Measurements from ENCODE around the gene SBNO2. TPM values are rescaled to one million over a fixed set of nuclear protein-coding genes. Genes with fewer than 3 reads are reported as not detected.

The SBNO2 gene
- total RNA-seq, 1 experiment from 2014 or later: 51.8 TPM

DNA sequence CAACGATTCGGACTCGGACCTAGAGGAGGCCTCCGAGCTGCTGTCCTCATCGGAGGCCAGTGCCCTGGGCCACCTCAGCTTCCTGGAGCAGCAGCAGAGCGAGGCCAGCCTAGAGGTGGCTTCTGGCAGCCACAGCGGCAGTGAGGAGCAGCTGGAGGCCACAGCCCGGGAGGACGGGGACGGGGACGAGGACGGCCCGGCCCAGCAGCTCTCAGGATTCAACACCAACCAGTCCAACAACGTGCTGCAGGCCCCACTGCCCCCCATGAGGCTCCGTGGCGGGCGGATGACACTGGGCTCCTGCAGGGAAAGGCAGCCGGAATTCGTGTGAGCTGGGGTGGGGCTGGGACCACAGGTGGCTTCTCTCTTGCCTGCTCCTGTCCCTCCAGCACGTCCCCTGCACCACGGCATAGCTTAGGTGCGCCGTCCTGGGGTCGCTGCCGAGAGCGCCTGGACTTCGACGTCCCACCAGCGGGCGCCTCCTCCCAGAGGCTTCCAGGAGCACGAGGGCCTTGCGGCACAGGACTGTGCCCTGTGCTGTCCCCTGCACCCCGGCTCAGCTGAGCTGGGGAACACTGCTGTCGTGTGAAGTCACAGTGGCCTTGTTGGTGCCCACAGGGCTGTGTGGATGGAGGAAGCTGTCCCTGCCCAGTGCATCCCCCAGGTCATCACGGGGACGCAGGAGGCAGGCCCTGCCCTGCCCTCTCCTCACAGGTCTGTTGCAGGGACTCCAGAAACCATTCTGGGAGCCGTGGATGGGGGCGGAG, 88.2 kb downstream of the SBNO2 start:
- DNase-seq (ENCODE audit: low spot score): no peak
- Histone ChIP-seq H3K4me1 (ENCODE audit: insufficient read depth, low read length, poor library complexity, severe bottlenecking) (peaks cover 11% of the 10 kb centered on the region), H3K27me3 (replicated peaks; ENCODE audit: insufficient read depth, low read depth, low read length, poor library complexity) (no peaks in the 10 kb centered on the region), H3K36me3 (ENCODE audit: insufficient read depth, low read length, poor library complexity, severe bottlenecking) (peaks cover 26% of the 10 kb centered on the region), H3K9me3 (ENCODE audit: low read depth, low read length, poor library complexity, severe bottlenecking) (no peaks in the 10 kb centered on the region), H3K27ac (ENCODE audit: low read depth, low read length, poor library complexity, severe bottlenecking) (no peak overlapping the region), H3K4me3 (ENCODE audit: low read depth, low read length, poor library complexity, severe bottlenecking) (no peak overlapping the region)
- no peak for TF ChIP-seq EZH2 (IDR thresholded peaks at IDR 0.05; ENCODE audit: borderline replicate concordance, low read depth, low read length, poor library complexity, severe bottlenecking)
- TF ChIP-seq, protein P1, sequence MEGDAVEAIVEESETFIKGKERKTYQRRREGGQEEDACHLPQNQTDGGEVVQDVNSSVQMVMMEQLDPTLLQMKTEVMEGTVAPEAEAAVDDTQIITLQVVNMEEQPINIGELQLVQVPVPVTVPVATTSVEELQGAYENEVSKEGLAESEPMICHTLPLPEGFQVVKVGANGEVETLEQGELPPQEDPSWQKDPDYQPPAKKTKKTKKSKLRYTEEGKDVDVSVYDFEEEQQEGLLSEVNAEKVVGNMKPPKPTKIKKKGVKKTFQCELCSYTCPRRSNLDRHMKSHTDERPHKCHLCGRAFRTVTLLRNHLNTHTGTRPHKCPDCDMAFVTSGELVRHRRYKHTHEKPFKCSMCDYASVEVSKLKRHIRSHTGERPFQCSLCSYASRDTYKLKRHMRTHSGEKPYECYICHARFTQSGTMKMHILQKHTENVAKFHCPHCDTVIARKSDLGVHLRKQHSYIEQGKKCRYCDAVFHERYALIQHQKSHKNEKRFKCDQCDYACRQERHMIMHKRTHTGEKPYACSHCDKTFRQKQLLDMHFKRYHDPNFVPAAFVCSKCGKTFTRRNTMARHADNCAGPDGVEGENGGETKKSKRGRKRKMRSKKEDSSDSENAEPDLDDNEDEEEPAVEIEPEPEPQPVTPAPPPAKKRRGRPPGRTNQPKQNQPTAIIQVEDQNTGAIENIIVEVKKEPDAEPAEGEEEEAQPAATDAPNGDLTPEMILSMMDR (conservative IDR thresholded peaks at IDR 0.05; ENCODE audit: low read depth, low read length): no peak
- ChIA-PET CTCF (interaction anchor here (0.6 kb wide), 2 partner anchors 108 to 154 kb away, joined by 3 to 7 read pairs; no protein-coding TSS in a partner anchor), POLR2A (ENCODE audit: low non-redundant PET) (interaction anchor here (0.7 kb wide), 1 partner anchor 171 kb away, joined by 7 read pairs; no protein-coding TSS in a partner anchor)
- BruUV-seq (replicated peaks): no TSS peak
- intact Hi-C loops (cut with micrococcal nuclease; ENCODE audit: unreplicated experiment): no loop called here

DNA sequence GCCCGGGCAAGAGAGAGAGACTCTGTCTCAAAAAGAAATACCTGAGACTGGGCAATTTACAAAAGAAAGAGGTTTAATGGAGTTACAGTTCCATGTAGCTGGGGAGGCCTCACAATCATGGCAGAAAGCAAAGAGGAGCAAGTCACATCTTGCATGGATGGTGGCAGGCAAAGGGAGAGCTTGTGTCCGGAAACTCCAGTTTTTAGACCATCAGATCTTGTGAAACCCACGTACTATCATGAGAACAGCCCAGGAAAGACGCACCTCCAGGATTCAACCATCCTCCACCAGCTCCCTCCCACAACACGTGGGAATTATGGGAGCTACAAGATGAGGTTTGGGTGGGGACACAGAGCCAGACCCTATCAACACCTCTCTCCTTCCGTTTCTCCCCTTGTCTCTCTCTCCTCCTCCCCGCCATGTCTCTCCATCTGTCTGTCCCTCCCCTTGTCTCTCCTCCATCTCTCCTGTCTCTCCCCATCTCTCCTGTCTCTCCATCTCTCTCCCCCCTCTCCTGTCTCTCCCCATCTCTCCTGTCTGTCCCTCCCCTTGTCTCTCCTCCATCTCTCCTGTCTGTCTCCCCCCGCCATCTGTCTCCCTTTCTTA, 88.9 kb downstream of the SBNO2 start:
- ChIA-PET CTCF (no interaction called here), POLR2A (ENCODE audit: low non-redundant PET) (interaction anchor here (0.6 to 0.7 kb wide), 2 partner anchors 87 to 172 kb away, joined by 5 to 7 read pairs; no protein-coding TSS in a partner anchor)
- TF ChIP-seq EZH2 (IDR thresholded peaks at IDR 0.05; ENCODE audit: borderline replicate concordance, low read depth, low read length, poor library complexity, severe bottlenecking): no peak
- TF ChIP-seq, protein P1 (conservative IDR thresholded peaks at IDR 0.05; ENCODE audit: low read depth, low read length): no peak
- H3K4me1 ChIP-seq (ENCODE audit: insufficient read depth, low read length, poor library complexity, severe bottlenecking): peaks cover 11% of the 10 kb centered on the region
- H3K36me3 ChIP-seq (ENCODE audit: insufficient read depth, low read length, poor library complexity, severe bottlenecking): peaks cover 23% of the 10 kb centered on the region
- H3K4me3 ChIP-seq (ENCODE audit: low read depth, low read length, poor library complexity, severe bottlenecking): no peak overlapping the region
- H3K27ac ChIP-seq (ENCODE audit: low read depth, low read length, poor library complexity, severe bottlenecking): no peak overlapping the region
- no peaks in the 10 kb centered on the region for H3K9me3 ChIP-seq (ENCODE audit: low read depth, low read length, poor library complexity, severe bottlenecking)
- intact Hi-C loops (cut with micrococcal nuclease; ENCODE audit: unreplicated experiment): no loop called here
- no peak for DNase-seq (ENCODE audit: low spot score)
- BruUV-seq (replicated peaks): no TSS peak
- H3K27me3 ChIP-seq (replicated peaks; ENCODE audit: insufficient read depth, low read depth, low read length, poor library complexity): no peaks in the 10 kb centered on the region

DNA sequence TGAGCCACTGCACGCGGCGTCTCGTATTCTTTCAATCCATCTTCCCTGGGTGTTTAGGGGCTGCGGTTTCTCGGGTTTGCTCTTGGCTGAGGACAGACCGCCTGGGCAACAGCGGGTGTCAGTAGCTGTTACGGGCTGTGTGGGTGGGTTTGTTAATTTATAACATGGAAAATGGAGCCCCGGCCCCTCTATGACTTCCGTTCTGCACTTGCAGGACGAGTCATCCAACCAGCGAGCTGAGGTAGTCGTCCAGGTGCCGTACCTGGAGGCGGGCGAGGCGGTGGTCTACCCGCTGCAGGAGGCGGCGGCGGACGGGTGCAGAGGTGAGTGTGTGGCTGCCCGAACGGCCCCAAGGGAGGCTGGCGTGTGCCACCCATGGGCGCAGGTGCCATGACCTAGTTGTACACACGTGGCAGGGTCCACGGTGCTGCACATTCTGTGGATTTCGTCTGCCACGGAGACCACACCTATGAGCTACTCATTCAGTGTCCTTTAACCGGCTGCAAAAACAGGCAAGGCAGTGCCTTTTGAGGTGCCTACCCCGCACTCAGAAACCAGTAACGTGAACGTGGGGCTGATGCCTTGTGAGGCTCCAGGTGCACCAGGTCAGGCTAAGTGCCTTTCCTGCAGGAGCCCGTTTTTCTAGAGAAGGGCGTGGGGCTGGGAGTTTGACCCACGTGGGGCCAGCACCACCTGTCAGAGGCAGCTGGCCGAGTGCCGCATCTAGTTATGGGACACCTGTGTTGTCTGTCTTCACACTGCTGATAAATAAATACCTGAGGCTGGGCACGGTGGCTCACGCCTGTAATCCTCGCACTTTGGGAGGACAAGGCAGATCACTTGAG, 89.8 kb downstream of the SBNO2 start:
- no peaks in the 10 kb centered on the region for H3K27me3 ChIP-seq (replicated peaks; ENCODE audit: insufficient read depth, low read depth, low read length, poor library complexity)
- intact Hi-C loops (cut with micrococcal nuclease; ENCODE audit: unreplicated experiment): no loop called here
- no peak overlapping the region for H3K27ac ChIP-seq (ENCODE audit: low read depth, low read length, poor library complexity, severe bottlenecking)
- H3K36me3 ChIP-seq (ENCODE audit: insufficient read depth, low read length, poor library complexity, severe bottlenecking): peaks cover 17% of the 10 kb centered on the region
- no TSS peak for BruUV-seq (replicated peaks)
- DNase-seq (ENCODE audit: low spot score): no peak
- TF ChIP-seq, protein P1 (conservative IDR thresholded peaks at IDR 0.05; ENCODE audit: low read depth, low read length): no peak
- no peak for TF ChIP-seq EZH2 (IDR thresholded peaks at IDR 0.05; ENCODE audit: borderline replicate concordance, low read depth, low read length, poor library complexity, severe bottlenecking)
- no peaks in the 10 kb centered on the region for H3K9me3 ChIP-seq (ENCODE audit: low read depth, low read length, poor library complexity, severe bottlenecking)
- no peak overlapping the region for H3K4me3 ChIP-seq (ENCODE audit: low read depth, low read length, poor library complexity, severe bottlenecking)
- POLR2A ChIA-PET (ENCODE audit: low non-redundant PET): no interaction called here
- CTCF ChIA-PET: no interaction called here
- H3K4me1 ChIP-seq (ENCODE audit: insufficient read depth, low read length, poor library complexity, severe bottlenecking): peaks cover 11% of the 10 kb centered on the region
